GM12874 (cell line): ENCODE results near the gene STOM.

Experiments
- CTCF ChIP-seq: IDR thresholded peaks from 2 replicates; pipeline ENCODE4 v1.5.1; 2011; ENCODE audit warnings: low read depth, mild to moderate bottlenecking, control low read depth, low read length, moderate library complexity; ENCODE audit not compliant: insufficient read depth

STOM gene

GRCh38 chr9:121395558-121395957 is 25.5 kb upstream of the STOM start:
- TF ChIP-seq CTCF, result no peak

GRCh38 chr9:121394292-121394691 is 24.2 kb upstream of the STOM start:
- no peak for TF ChIP-seq CTCF

DNA sequence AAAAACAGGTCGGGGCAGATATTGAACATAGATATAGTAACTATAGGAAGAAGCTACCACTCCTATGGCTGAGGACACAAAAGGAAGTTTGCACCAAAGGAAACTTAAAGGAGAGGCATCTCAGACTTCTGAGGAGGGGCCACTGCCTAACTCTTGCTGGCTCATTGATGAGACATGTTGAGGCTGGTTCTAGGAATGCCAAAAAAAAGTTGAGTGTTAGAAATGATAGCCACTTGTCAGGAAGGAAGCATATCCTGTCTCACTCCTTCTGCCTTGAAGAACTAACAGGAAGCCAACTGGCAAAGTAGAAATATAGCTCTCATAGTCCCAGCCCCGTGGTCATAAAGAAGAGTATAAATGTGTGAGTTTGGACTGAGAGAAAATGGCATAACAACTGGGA is 23.3 kb upstream of the STOM start:
- no peak for TF ChIP-seq CTCF

- no peak for TF ChIP-seq CTCF
Observed at GRCh38 chr9:121390372-121390771, 20.3 kb upstream of the STOM start.

DNA sequence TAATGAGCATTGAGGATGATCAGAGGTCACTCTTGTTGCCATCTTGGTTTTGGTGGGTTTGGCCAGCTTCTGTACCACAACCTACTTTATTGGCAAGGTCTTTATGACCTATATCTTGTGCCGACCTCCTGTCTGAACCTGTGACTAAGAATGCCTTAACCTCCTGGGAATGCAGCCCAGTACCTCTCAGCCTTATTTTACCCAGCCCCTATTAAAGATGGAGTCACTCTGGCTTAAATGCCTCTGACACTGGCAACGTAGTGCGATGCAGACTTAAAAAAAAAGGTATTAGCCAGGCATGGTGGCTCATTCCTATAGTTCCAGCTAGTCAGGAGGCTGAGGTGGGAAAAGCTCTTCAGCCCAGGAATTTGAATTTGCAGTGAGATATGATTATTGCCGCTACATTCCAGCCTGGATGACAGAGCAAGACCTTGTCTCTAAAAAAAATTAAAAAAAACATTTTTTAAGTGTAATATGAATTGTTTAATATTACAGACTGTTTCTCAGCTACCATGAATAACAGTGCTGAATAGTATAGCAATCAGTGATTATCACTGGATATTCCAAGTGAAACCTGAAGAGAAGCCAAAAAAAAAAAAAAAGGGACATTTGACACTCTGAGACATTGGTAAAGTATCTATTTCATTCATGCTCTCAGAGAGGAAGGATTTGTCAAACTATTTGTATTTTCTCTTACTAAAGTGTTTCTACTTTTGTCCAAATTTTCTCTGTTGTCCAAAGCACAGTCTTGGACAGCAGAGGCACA is 18.3 kb upstream of the STOM start:
- no peak for TF ChIP-seq CTCF

DNA sequence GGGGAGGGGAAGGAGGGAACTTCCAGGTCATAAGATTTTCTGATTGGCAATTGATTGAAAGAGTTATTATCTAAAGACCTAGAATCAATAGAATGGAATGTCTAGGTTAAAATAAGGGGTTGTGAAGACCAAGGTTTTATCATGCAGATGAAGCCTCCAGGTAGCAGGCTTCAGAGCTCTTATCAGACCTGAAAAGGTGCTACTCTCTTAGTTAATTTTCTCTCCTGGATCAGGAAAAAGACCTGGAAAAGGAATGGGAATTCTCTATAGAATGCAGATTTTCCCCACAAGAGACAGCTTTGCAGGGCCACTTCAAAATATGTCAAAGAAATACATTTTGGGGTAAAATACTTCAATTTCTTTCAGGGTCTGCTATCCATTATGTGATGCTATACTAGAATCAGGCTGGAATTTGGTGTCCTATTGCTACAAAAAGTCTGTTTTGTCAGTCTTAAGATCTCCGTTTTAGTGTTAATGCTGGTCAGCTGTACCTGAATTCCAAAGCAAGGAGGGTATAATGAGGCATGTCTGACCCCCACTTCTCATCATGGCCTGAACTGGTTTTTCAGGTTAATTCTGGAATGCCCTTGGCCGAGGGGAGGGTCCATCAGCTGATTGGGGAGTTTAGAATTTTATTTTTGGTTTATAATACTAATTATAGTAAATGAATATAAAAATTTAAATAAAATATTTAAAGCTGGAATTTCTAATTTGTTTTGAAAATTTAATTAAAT is 16.6 kb upstream of the STOM start:
- TF ChIP-seq CTCF, result no peak

- no peak for TF ChIP-seq CTCF
Observed at GRCh38 chr9:121383715-121384114, 13.7 kb upstream of the STOM start.
